GM12891 (cell line): ENCODE data around the gene RPH3AL.

Source experiments
- PAX5 ChIP-seq: IDR thresholded peaks from 2 replicates; pipeline ENCODE4 v1.6.1; 2011; ENCODE audit warnings: low read length, moderate library complexity, mild to moderate bottlenecking; ENCODE audit not compliant: insufficient read depth, severe bottlenecking
- POLR2A ChIP-seq: IDR thresholded peaks from 2 replicates; pipeline ENCODE4 v1.6.1; 2011; ENCODE audit warnings: low read depth, low read length, control low read depth
- POLR2AphosphoS5 ChIP-seq: IDR thresholded peaks from 2 replicates; pipeline ENCODE4 v1.6.1; 2011; ENCODE audit warnings: low read depth, low read length, control low read depth
- POU2F2 ChIP-seq: IDR thresholded peaks from 2 replicates; pipeline ENCODE4 v1.6.1; 2011; ENCODE audit warnings: low read depth, mild to moderate bottlenecking, control low read depth, low read length, moderate library complexity
- SPI1 ChIP-seq: IDR thresholded peaks from 2 replicates; pipeline ENCODE4 v1.6.1; 2011; ENCODE audit warnings: low read depth, low read length, control low read depth
- TAF1 ChIP-seq: IDR thresholded peaks from 2 replicates; pipeline ENCODE4 v1.6.1; 2011; ENCODE audit warnings: low read depth, low read length, control low read depth

DNA sequence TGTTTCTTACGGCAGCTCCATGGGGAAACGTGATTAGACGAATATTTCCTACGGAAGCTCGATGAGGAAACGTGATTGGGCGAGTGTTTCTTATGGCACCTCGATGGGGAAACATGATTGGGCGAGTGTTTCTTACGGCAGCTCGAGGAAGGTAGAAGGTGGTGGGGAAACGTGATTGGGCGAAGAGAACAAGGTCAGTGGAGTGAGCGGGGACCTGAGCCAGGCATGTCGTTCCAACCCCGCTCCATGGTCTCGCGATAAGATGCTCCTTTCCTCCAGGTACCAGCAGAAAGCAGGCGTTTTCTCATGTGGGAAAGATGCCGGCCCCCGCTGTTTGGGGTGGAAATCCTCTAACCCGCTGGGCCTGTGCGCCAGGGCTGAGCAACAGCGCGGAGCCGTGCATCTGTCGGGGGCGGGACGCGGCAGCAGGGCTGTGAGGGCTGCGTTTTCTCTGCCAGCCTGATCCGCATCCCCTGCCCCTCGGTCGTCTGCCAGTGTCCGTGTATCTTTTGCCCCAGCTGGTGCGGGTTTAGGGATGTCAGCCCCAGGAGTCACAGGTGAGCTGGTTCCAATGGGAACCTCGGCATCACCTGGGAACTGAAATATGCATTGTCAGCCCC, 145.6 kb downstream of the RPH3AL start:
- TF ChIP-seq POLR2A (no peak), POLR2AphosphoS5 (no peak), TAF1 (no peak), SPI1 (no peak), PAX5 (no peak), POU2F2 (no peak)
